ENCODE measurements around the gene IFITM2.

Gene IFITM2

DNA sequence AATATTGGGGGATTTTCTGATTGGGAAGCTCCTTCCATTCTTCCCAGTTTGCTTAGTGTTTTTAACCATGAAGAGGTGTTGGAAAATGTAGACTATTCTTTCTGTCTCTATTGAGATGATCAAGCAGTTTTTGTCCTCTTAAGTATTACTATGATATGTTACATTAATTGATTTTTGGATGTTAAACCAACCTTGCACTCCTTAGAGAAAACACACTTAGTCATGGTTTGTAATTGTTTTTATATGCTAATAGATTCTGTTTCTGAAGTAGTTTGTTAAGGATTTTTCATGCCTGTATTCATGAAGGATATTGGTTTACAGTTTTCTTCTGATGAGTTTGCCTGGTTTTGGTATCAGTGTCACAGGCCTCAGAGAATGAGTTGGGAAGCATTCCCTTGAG, 31.4 kb upstream of the IFITM2 start:
- POLR2A ChIA-PET, result no interaction called here
- no peak overlapping the region for H3K4me3 ChIP-seq (ENCODE audit: low read depth, low read length)
- CTCF ChIA-PET, result interaction anchor here (1.1 to 1.6 kb wide), 3 partner anchors 10 to 172 kb away, joined by 3 to 4 read pairs (median 4); no protein-coding TSS in a partner anchor
- TF ChIP-seq, protein P1, sequence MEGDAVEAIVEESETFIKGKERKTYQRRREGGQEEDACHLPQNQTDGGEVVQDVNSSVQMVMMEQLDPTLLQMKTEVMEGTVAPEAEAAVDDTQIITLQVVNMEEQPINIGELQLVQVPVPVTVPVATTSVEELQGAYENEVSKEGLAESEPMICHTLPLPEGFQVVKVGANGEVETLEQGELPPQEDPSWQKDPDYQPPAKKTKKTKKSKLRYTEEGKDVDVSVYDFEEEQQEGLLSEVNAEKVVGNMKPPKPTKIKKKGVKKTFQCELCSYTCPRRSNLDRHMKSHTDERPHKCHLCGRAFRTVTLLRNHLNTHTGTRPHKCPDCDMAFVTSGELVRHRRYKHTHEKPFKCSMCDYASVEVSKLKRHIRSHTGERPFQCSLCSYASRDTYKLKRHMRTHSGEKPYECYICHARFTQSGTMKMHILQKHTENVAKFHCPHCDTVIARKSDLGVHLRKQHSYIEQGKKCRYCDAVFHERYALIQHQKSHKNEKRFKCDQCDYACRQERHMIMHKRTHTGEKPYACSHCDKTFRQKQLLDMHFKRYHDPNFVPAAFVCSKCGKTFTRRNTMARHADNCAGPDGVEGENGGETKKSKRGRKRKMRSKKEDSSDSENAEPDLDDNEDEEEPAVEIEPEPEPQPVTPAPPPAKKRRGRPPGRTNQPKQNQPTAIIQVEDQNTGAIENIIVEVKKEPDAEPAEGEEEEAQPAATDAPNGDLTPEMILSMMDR (IDR thresholded peaks at IDR 0.05; ENCODE audit: insufficient read depth, low read length, missing control alignments), result no peak
- no peak for DNase-seq (ENCODE audit: low read depth, low spot score)

DNA sequence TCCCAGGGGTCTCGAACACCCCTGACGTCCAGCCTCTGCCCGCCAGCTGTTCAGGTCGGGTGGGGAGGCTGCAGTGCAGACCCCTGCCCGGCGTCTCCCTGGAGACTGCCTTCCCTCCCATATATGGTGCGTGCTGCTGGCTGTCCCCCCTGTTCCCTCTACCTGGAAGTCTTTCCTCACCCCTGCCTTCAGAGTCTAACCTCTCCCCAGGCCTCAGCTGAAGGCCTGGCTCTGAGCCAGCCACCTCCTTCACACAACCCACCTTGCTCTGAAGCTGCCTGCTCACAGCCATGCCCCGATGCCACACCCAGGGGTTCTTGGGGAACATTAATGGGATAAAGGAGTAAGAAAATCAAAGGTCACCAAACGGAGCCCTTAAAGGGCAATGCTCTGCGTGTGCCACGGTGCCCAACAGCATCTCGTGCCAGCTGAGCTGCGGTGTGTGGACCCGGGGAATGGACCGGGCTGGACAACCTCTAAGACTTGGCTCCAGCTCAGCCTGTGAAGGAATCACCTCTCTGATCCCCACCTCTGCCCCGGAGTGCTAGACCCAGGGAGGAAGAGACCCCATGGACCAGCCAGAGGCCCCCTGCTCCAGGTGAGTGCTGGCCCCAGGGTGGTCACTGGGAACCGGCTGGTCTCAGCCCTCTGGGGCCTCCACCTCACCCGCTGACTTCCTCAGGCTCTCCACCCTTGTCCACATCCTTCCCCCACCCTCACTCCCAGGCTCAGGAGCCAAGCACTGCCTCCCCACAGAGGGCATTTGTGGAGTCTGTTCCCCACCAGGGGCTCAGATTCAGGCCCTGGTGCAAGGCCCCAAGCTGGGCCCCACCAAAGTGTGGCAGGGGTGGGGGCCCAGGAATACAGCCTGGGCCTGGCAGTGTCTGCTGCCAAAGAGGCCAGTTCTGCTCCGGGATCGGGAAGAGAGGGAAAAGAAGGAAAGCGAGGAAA, 29.3 kb upstream of the IFITM2 start, which contains the start of gene NLRP6:
Gene NLRP6, plus strand, starts transcription at position 407 of the 951 bp plus-strand sequence. Its CDS starts 163 bp downstream, at position 570.
- H3K4me3 ChIP-seq (ENCODE audit: low read depth, low read length), result no peak within 1 kb of the TSS
- ChIA-PET CTCF (interaction anchor here (1.6 kb wide), 1 partner anchor 28 kb away, joined by 5 read pairs; no protein-coding TSS in a partner anchor), POLR2A (no interaction called here)
- no peak for DNase-seq (ENCODE audit: low read depth, low spot score)
- TF ChIP-seq, protein P1 (IDR thresholded peaks at IDR 0.05; ENCODE audit: insufficient read depth, low read length, missing control alignments), result no peak

DNA sequence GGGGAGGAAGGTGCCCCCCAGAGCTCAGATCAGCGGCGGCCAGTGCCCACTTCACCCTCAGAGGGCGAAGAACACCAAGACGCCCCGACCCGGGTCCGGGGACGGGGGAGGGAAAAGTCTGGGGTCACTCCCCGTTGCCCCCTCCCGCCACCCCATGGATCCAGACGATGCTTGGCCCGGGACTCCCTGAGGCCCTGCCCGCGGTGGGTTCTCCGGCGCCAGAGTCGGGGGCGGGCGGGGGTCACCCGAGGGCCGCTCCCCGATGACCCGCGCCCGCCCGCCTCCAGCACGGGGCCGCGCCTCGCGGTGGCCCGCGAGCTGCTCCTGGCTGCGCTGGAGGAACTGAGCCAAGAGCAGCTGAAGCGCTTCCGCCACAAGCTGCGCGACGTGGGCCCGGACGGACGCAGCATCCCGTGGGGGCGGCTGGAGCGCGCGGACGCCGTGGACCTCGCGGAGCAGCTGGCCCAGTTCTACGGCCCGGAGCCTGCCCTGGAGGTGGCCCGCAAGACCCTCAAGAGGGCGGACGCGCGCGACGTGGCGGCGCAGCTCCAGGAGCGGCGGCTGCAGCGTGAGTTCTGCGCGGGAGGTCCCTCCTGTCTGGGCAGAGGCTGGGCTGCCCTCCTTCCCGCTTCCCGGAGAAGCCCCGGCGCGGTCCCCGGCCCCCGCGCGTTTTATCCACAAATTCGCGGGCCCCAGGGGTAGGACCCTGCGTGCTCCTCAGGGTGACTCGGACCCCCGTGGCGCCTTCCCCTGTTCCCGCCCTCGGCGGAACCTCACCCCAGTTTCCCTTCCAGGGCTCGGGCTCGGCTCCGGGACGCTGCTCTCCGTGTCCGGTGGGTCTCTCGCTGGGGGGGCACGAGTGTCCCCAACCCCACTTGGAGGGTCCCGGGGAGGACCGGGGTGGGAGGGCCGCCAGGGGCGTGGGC, 28.3 kb upstream of the IFITM2 start:
- no peak for DNase-seq (ENCODE audit: low read depth, low spot score)
- POLR2A ChIA-PET, result no interaction called here
- TF ChIP-seq, protein P1 (IDR thresholded peaks at IDR 0.05; ENCODE audit: insufficient read depth, low read length, missing control alignments), result no peak
- H3K4me3 ChIP-seq (ENCODE audit: low read depth, low read length), result no peak overlapping the region
- CTCF ChIA-PET, result interaction anchor here (1.6 kb wide), 1 partner anchor 29 kb away, joined by 5 read pairs; no protein-coding TSS in a partner anchor

DNA sequence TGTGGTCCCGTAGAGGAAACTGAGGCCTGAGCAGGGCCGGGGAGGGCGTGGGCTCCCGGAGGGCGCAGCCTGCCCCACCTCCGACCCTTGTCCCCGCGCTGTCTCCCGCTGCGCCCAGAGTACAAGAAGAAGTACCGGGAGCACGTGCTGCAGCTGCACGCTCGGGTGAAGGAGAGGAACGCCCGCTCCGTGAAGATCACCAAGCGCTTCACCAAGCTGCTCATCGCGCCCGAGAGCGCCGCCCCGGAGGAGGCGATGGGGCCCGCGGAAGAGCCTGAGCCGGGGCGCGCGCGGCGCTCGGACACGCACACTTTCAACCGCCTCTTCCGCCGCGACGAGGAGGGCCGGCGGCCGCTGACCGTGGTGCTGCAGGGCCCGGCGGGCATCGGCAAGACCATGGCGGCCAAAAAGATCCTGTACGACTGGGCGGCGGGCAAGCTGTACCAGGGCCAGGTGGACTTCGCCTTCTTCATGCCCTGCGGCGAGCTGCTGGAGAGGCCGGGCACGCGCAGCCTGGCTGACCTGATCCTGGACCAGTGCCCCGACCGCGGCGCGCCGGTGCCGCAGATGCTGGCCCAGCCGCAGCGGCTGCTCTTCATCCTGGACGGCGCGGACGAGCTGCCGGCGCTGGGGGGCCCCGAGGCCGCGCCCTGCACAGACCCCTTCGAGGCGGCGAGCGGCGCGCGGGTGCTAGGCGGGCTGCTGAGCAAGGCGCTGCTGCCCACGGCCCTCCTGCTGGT, 27.5 kb upstream of the IFITM2 start:
- no peak for DNase-seq (ENCODE audit: low read depth, low spot score)
- TF ChIP-seq, protein P1 (IDR thresholded peaks at IDR 0.05; ENCODE audit: insufficient read depth, low read length, missing control alignments), result no peak
- ChIA-PET CTCF (no interaction called here), POLR2A (no interaction called here)
- H3K4me3 ChIP-seq (ENCODE audit: low read depth, low read length), result no peak overlapping the region; the same call in none of the 2 replicates

DNA sequence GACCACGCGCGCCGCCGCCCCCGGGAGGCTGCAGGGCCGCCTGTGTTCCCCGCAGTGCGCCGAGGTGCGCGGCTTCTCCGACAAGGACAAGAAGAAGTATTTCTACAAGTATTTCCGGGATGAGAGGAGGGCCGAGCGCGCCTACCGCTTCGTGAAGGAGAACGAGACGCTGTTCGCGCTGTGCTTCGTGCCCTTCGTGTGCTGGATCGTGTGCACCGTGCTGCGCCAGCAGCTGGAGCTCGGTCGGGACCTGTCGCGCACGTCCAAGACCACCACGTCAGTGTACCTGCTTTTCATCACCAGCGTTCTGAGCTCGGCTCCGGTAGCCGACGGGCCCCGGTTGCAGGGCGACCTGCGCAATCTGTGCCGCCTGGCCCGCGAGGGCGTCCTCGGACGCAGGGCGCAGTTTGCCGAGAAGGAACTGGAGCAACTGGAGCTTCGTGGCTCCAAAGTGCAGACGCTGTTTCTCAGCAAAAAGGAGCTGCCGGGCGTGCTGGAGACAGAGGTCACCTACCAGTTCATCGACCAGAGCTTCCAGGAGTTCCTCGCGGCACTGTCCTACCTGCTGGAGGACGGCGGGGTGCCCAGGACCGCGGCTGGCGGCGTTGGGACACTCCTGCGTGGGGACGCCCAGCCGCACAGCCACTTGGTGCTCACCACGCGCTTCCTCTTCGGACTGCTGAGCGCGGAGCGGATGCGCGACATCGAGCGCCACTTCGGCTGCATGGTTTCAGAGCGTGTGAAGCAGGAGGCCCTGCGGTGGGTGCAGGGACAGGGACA, 26.7 kb upstream of the IFITM2 start:
- POLR2A ChIA-PET, result no interaction called here
- no peak overlapping the region for H3K4me3 ChIP-seq (ENCODE audit: low read depth, low read length)
- DNase-seq (ENCODE audit: low read depth, low spot score), result no peak
- CTCF ChIA-PET, result interaction anchor here (1.4 kb wide), 1 partner anchor 82 kb away, joined by 4 read pairs; no protein-coding TSS in a partner anchor
- TF ChIP-seq, protein P1 (IDR thresholded peaks at IDR 0.05; ENCODE audit: insufficient read depth, low read length, missing control alignments), result no peak

All from AG04449 (cell line).